ENCODE data around the gene GIGYF2.

The GIGYF2 gene

GRCh38 chr2:232697059-232697806 lies at the start of gene GIGYF2:
Gene GIGYF2, plus strand, starts transcription at chr2:232697331. Its CDS starts 37,867 bp downstream, at chr2:232735198.
- TF ChIP-seq CTCF (IDR thresholded peaks at IDR 0.05; ENCODE audit: low read depth, low read length): no peak
- peak; percentile 67 for TF ChIP-seq POLR2A (IDR thresholded peaks at IDR 0.05; ENCODE audit: extremely low read depth, insufficient read length)
- peak; percentile 84 for TF ChIP-seq MAX (IDR thresholded peaks at IDR 0.05; ENCODE audit: low read depth, low read length)
- peak; percentile 58 for TF ChIP-seq MYC (IDR thresholded peaks at IDR 0.05; ENCODE audit: low read depth, low read length)
- peak within 1 kb of the TSS; percentile 97 for H3K4me3 ChIP-seq (ENCODE audit: low read depth, low read length)
- peak; percentile 98 for DNase-seq (ENCODE audit: low read depth)

- H3K4me3 ChIP-seq (ENCODE audit: low read depth, low read length): no peak overlapping the region
Observed at GRCh38 chr2:232649033-232649432, 48.1 kb upstream of the GIGYF2 start.

GRCh38 chr2:232652505-232652851 lies 44.7 kb upstream of the GIGYF2 start:
- no peak for TF ChIP-seq MYC (IDR thresholded peaks at IDR 0.05; ENCODE audit: low read depth, low read length)
- no peak for TF ChIP-seq CTCF (IDR thresholded peaks at IDR 0.05; ENCODE audit: low read depth, low read length)
- TF ChIP-seq MAX (IDR thresholded peaks at IDR 0.05; ENCODE audit: low read depth, low read length): no peak
- TF ChIP-seq POLR2A (IDR thresholded peaks at IDR 0.05; ENCODE audit: extremely low read depth, insufficient read length): no peak
- no peak overlapping the region for H3K4me3 ChIP-seq (ENCODE audit: low read depth, low read length)
- DNase-seq (ENCODE audit: low read depth): no peak

More at GRCh38 chr2:232649033-232649432, 48.1 kb upstream of the GIGYF2 start:
- no peak for TF ChIP-seq MAX (IDR thresholded peaks at IDR 0.05; ENCODE audit: low read depth, low read length)
- no peak for TF ChIP-seq POLR2A (IDR thresholded peaks at IDR 0.05; ENCODE audit: extremely low read depth, insufficient read length)
- TF ChIP-seq MYC (IDR thresholded peaks at IDR 0.05; ENCODE audit: low read depth, low read length): no peak
- no peak for DNase-seq (ENCODE audit: low read depth)

GRCh38 chr2:232653441-232653840 lies 43.7 kb upstream of the GIGYF2 start:
- TF ChIP-seq MAX (IDR thresholded peaks at IDR 0.05; ENCODE audit: low read depth, low read length) (no peak), MYC (IDR thresholded peaks at IDR 0.05; ENCODE audit: low read depth, low read length) (no peak), CTCF (IDR thresholded peaks at IDR 0.05; ENCODE audit: low read depth, low read length) (no peak), POLR2A (IDR thresholded peaks at IDR 0.05; ENCODE audit: extremely low read depth, insufficient read length) (no peak)
- DNase-seq (ENCODE audit: low read depth): no peak
- no peak overlapping the region for H3K4me3 ChIP-seq (ENCODE audit: low read depth, low read length)

- no peak for TF ChIP-seq MYC (IDR thresholded peaks at IDR 0.05; ENCODE audit: low read depth, low read length)
- no peak for TF ChIP-seq MAX (IDR thresholded peaks at IDR 0.05; ENCODE audit: low read depth, low read length)
- TF ChIP-seq CTCF (IDR thresholded peaks at IDR 0.05; ENCODE audit: low read depth, low read length): no peak
- TF ChIP-seq POLR2A (IDR thresholded peaks at IDR 0.05; ENCODE audit: extremely low read depth, insufficient read length): no peak
- no peak for DNase-seq (ENCODE audit: low read depth)
- H3K4me3 ChIP-seq (ENCODE audit: low read depth, low read length): no peak overlapping the region
Observed at GRCh38 chr2:232655392-232655791, 41.7 kb upstream of the GIGYF2 start.

- no peak overlapping the region for H3K4me3 ChIP-seq (ENCODE audit: low read depth, low read length)
- peak; percentile 72 for DNase-seq (ENCODE audit: low read depth)
- TF ChIP-seq POLR2A (IDR thresholded peaks at IDR 0.05; ENCODE audit: extremely low read depth, insufficient read length) (no peak), MAX (IDR thresholded peaks at IDR 0.05; ENCODE audit: low read depth, low read length) (peak; percentile 24; the same call in 1 of the 2 replicates), CTCF (IDR thresholded peaks at IDR 0.05; ENCODE audit: low read depth, low read length) (peak; percentile 34), MYC (IDR thresholded peaks at IDR 0.05; ENCODE audit: low read depth, low read length) (no peak)
Observed at GRCh38 chr2:232658217-232658785, 38.8 kb upstream of the GIGYF2 start.

All from NB4 (cell line).